K562 (cell line): Measurements from ENCODE around the gene ABHD17B.

Experiments used
- CAMTA2 ChIP-seq: fragments of 250-450 bp; sonication (Bioruptor Pico); conservative IDR thresholded peaks from 2 replicates; pipeline ENCODE4 v1.5.1; 2022
- CREB3 ChIP-seq: fragments of 450-650 bp; conservative IDR thresholded peaks from 2 replicates; pipeline ENCODE4 v1.6.1; 2016; ENCODE audit warnings: missing genetic modification characterization, low read depth, mild to moderate bottlenecking, missing compliant biosample characterization, moderate library complexity
- CTCF ChIP-seq, 3 experiments: IDR thresholded peaks in 2 of 3; conservative IDR thresholded peaks in 1 of 3; 2 replicates each; pipeline ENCODE4 v1.5.1; 2011 to 2012; ENCODE audit warnings: low read length in 3 of 3, mild to moderate bottlenecking in 3 of 3, control low read depth in 2 of 3, improper control_type of control experiment in 1 of 3, inconsistent platforms in 1 of 3, low read depth in 1 of 3, mixed read lengths in 1 of 3, moderate library complexity in 1 of 3; ENCODE audit not compliant: insufficient read depth in 2 of 3
- EGR1 ChIP-seq: fragments of 450-650 bp; conservative IDR thresholded peaks from 2 replicates; pipeline ENCODE4 v1.6.1; 2017; ENCODE audit warnings: mild to moderate bottlenecking
- MAX ChIP-seq: sonication (generic); formaldehyde crosslinking; IDR thresholded peaks from 2 replicates; pipeline ENCODE4 v1.9.0; 2022; ENCODE audit warnings: mild to moderate bottlenecking, missing genetic modification reagents
- RFX1 ChIP-seq: fragments of 450-650 bp; IDR thresholded peaks from 2 replicates; pipeline ENCODE4 v1.6.1; 2016; ENCODE audit warnings: mild to moderate bottlenecking, moderate library complexity
- RFX5 ChIP-seq: IDR thresholded peaks from 2 replicates; pipeline ENCODE4 v1.6.1; 2011; ENCODE audit warnings: low read depth, mild to moderate bottlenecking, improper control_type of control experiment, low read length
- TCF7 ChIP-seq: sonication (generic); IDR thresholded peaks from 2 replicates; pipeline ENCODE4 v1.6.1; 2016; ENCODE audit warnings: antibody characterized with exemption, borderline replicate concordance
- UBTF ChIP-seq, 2 experiments: IDR thresholded peaks; 2 replicates each; pipeline ENCODE4 v1.6.1; 2012; ENCODE audit warnings: improper control_type of control experiment in 2 of 2, low read depth in 2 of 2, low read length in 2 of 2, borderline replicate concordance in 1 of 2
- ZBTB43 ChIP-seq: sonication (generic); formaldehyde crosslinking; IDR thresholded peaks from 2 replicates; pipeline ENCODE4 v1.8.0; 2023; ENCODE audit warnings: mild to moderate bottlenecking, missing genetic modification reagents
- ZNF124 ChIP-seq: sonication (generic); formaldehyde crosslinking; IDR thresholded peaks from 2 replicates; pipeline ENCODE4 v1.8.1; 2022; ENCODE audit warnings: missing genetic modification reagents

- TF ChIP-seq ZBTB43 (CRISPR knock-in tag) (no peak), CAMTA2 (CRISPR knock-in tag) (no peak), RFX1 (no peak), CREB3 (no peak), CTCF (IDR thresholded peaks at IDR 0.05 in 2 of 3, conservative IDR thresholded peaks at IDR 0.05 in 1 of 3; ENCODE audit: insufficient read depth in 2 of 3, low read depth in 1 of 3, low read length in 3 of 3) (no peak), EGR1 (no peak), ZNF124 (no peak), RFX5 (no peak), TCF7 (no peak), MAX (CRISPR knock-in tag) (no peak), UBTF (IDR thresholded peaks at IDR 0.05; ENCODE audit: borderline replicate concordance in 1 of 2, low read depth in 2 of 2, low read length in 2 of 2) (no peak)
Measured at GRCh38 chr9:71854811-71855210, 56.2 kb downstream of the ABHD17B start.
